Esophagus muscularis mucosa (tissue), 4 donors: ENCODE data around the gene FIBIN. TPM values are rescaled to one million over a fixed set of nuclear protein-coding genes. Genes with fewer than 3 reads are reported as not detected.

Experiments
- DNase-seq: peaks from one replicate; pipeline ENCODE4 v3.0.0-alpha.2; 2017; ENCODE audit errors: extremely low spot score
- H3K27ac ChIP-seq, 4 donors: fragments of 200-600 bp; sonication (generic); replicated peaks in 1 of 4; 1 replicate in 3 of 4; 2 replicates in 1 of 4; pipeline ENCODE4 v1.5.1; 2016 to 2019; ENCODE audit warnings: mild to moderate bottlenecking in 1 of 4
- H3K27me3 ChIP-seq, 4 donors: fragments of 200-600 bp; sonication (generic); one replicate each; pipeline versions ENCODE4 v1.5.1 to v1.6.0; 2016 to 2019
- H3K36me3 ChIP-seq, 4 donors: fragments of 200-600 bp; sonication (generic); one replicate each; pipeline ENCODE4 v1.5.1; 2016 to 2019
- H3K4me1 ChIP-seq, 4 donors: fragments of 200-600 bp; sonication (generic); one replicate each; pipeline ENCODE4 v1.5.1; 2016 to 2019
- H3K4me3 ChIP-seq, 4 donors: fragments of 200-600 bp; sonication (generic); 1 replicate in 2 of 4; 2 replicates in 2 of 4; pipeline ENCODE4 v1.5.1; 2016 to 2019; ENCODE audit warnings: mild to moderate bottlenecking in 4 of 4, moderate library complexity in 1 of 4
- H3K9me3 ChIP-seq, 4 donors: fragments of 200-600 bp; sonication (generic); 1 replicate in 3 of 4; 2 replicates in 1 of 4; pipeline ENCODE4 v1.5.1; 2016 to 2019
- EP300 ChIP-seq: sonication (generic); formaldehyde crosslinking; IDR thresholded peaks from one replicate; pipeline ENCODE4 v1.6.1; 2017; ENCODE audit warnings: antibody characterized with exemption
- POLR2A ChIP-seq: fragments of 450-650 bp; IDR thresholded peaks from one replicate; pipeline ENCODE4 v1.6.1; 2017; ENCODE audit warnings: antibody characterized with exemption, moderate library complexity, mild to moderate bottlenecking, low read depth
- POLR2AphosphoS5 ChIP-seq, 2 donors: sonication (generic); formaldehyde crosslinking; IDR thresholded peaks; one replicate each; pipeline ENCODE4 v1.6.1; 2017; ENCODE audit warnings: antibody characterized with exemption in 2 of 2
- WGBS: methylation state at CpG from one replicate; pipeline ENCODE4 v1.1.5; 2018; 5-methylcytosine and 5-hydroxymethylcytosine counted together
- intact Hi-C: fragments of 100-400 bp; cut with DNase I; formaldehyde crosslinking; loops from one replicate; pipeline ENCODE4 v1.15.1; 2023
- total RNA-seq, 4 donors: library from RNA; depleted of rRNA; stranded (reverse); fragments of >200 nt; gene quantifications; one replicate each; pipeline versions ENCODE4 v1.1.0 to v1.2.1, GENCODE V29; 2016
- TF ChIP-seq, protein P1 (sequence below), 3 experiments: fragments of 200-600 bp in 2 of 3; fragments of 450-650 bp in 1 of 3; sonication (generic) in 2 of 3; IDR thresholded peaks; one replicate each; pipeline ENCODE4 v1.5.1; 2017 to 2019; ENCODE audit warnings: antibody characterized with exemption in 3 of 3, mild to moderate bottlenecking in 2 of 3, moderate library complexity in 1 of 3

The FIBIN gene
- total RNA-seq: 100 to 1,000 TPM in 2 of 4 donors, 10 to 100 TPM in 2; 76.4 to 151 (median 101) TPM

DNA sequence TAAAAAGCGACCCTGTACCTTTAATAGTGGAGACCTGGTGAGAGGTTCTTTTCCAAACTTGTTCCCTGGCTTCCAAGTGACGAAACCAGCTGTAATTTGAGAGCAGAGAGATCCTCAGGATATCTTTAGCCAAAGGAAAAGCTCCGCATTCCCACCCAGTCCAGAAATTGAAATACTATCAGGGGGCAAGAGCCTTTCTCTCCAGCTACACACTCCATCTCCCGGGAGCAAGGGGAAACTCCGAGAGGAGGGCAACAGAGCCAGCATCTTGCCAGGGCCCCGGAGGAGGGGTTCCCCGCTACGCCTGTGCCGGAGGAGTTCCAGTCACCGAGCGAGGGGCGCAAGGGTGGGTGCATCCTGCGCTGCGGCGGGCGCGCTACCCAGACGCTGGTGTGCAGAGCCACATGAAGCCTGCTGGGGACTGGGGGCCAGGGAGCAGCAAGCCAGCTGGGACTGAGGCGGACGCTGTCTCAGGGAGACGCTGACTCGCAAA is at the start of gene FIBIN:
Gene FIBIN, plus strand, starts transcription at position 148 of the 493 bp plus-strand sequence. CDS start 415 bp downstream, outside the sequence.
- DNase-seq: no peak
- H3K4me3 ChIP-seq: peak within 1 kb of the TSS; percentile 66 to 88 (median 71)
- peaks cover 0 to 55% (median 32%) of the 10 kb centered on the region in 4 donors for H3K4me1 ChIP-seq
- TF ChIP-seq EP300 (no peak), POLR2A (no peak), POLR2AphosphoS5 (IDR thresholded peaks at IDR 0.05) (peak; percentile 54 to 86)
- TF ChIP-seq, protein P1, sequence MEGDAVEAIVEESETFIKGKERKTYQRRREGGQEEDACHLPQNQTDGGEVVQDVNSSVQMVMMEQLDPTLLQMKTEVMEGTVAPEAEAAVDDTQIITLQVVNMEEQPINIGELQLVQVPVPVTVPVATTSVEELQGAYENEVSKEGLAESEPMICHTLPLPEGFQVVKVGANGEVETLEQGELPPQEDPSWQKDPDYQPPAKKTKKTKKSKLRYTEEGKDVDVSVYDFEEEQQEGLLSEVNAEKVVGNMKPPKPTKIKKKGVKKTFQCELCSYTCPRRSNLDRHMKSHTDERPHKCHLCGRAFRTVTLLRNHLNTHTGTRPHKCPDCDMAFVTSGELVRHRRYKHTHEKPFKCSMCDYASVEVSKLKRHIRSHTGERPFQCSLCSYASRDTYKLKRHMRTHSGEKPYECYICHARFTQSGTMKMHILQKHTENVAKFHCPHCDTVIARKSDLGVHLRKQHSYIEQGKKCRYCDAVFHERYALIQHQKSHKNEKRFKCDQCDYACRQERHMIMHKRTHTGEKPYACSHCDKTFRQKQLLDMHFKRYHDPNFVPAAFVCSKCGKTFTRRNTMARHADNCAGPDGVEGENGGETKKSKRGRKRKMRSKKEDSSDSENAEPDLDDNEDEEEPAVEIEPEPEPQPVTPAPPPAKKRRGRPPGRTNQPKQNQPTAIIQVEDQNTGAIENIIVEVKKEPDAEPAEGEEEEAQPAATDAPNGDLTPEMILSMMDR (IDR thresholded peaks at IDR 0.05): peak in 1 of 3 experiments; percentile 3
- no peaks in the 10 kb centered on the region for H3K27me3 ChIP-seq
- H3K9me3 ChIP-seq: no peaks in the 10 kb centered on the region
- H3K27ac ChIP-seq: peak within 1 kb of the TSS; percentile 83 to 92 (median 87)
- WGBS: 9% methylated on average over 13 of the region's 22 CpGs
- intact Hi-C loops: loop anchor here (2.0 to 5.0 kb wide), 3 partner anchors 47 to 237 kb away; no protein-coding TSS in a partner anchor
- H3K36me3 ChIP-seq: no peaks in the 10 kb centered on the region

DNA sequence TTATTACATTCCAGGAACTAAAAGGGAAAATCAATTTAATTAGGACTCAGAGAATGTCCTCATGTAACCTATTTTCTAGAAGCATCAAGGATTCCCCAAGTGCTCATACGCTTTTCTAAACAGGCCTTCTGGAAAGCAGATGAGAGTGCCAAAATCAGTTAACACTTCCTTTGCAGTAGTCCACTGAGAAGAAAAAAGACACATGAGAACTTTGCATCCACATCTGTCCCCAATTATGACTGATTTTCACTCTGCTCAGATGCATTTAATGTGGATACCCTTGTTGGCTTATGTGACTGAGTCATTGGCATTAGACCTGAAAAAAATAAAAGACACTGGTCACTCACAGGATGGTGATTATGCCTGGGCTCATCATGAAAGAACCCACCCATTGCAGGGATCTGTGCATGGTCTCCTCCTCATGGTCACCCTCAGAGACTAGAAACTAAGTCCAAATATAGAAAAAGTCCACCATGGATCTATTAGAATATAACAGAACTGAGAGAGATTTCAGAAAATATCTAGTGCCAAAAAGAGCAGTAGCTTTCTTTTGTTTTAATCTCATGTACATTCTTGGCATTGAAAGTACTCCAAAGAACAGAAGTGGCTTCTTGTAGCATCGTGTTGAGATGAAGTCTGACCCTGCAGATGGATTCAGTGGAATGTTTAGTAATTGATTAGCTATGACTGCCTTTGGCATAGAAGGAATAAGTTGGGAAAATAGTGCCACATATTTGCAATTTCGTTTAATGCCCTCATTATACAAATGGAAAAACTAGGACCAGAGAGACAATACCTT is 48.8 kb upstream of the FIBIN start:
- DNase-seq: no peak
- intact Hi-C loops: loop anchor here (5.0 kb wide), 2 partner anchors 103 to 118 kb away; no protein-coding TSS in a partner anchor
- TF ChIP-seq, protein P1 (IDR thresholded peaks at IDR 0.05): no peak
- no peak for TF ChIP-seq POLR2AphosphoS5 (IDR thresholded peaks at IDR 0.05)
- no peak for TF ChIP-seq POLR2A
- no peak for TF ChIP-seq EP300
- Histone ChIP-seq H3K27me3 (no peaks in the 10 kb centered on the region), H3K4me3 (no peak overlapping the region), H3K27ac (no peak overlapping the region), H3K4me1 (peaks cover 0 to 55% (median 40%) of the 10 kb centered on the region in 4 donors), H3K36me3 (no peaks in the 10 kb centered on the region), H3K9me3 (no peaks in the 10 kb centered on the region)
- WGBS: 44% methylated on average over 3 of the region's 3 CpGs

DNA sequence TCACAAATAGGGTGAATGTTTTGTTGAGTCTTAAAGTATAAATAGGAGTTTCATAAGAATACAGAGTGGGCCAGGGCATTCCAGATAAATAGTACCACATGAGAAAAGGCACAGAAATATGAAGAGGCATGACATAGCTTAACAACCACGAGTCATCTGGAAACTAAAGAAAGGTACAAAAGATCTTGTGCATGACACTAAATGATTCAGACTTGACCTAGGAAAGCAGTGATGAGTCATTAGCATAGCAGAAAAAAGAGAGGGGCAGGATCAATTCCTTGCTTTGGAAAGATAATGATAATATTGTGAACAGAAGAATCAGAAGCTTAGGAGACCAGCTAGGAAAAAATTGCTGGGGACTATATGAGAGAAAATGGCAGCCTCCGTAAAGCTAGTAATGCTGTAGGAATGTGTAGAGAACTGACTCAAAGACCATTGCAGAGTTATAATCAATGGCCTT is 47.6 kb upstream of the FIBIN start:
- no peaks in the 10 kb centered on the region for H3K9me3 ChIP-seq
- 61% methylated on average over 2 of the region's 2 CpGs for WGBS
- H3K27me3 ChIP-seq: no peaks in the 10 kb centered on the region
- intact Hi-C loops: loop anchor here (2.0 to 5.0 kb wide), 3 partner anchors 49 to 119 kb away; partner anchors contain the start of gene FIBIN
- H3K27ac ChIP-seq: peak overlapping the region in 3 of 4 donors; percentile 65 to 78 (median 70)
- no peaks in the 10 kb centered on the region for H3K36me3 ChIP-seq
- no peak for DNase-seq
- TF ChIP-seq EP300: no peak
- TF ChIP-seq, protein P1 (IDR thresholded peaks at IDR 0.05): no peak
- no peak for TF ChIP-seq POLR2AphosphoS5 (IDR thresholded peaks at IDR 0.05)
- no peak for TF ChIP-seq POLR2A
- H3K4me1 ChIP-seq: peaks cover 0 to 64% (median 43%) of the 10 kb centered on the region in 4 donors
- no peak overlapping the region for H3K4me3 ChIP-seq

DNA sequence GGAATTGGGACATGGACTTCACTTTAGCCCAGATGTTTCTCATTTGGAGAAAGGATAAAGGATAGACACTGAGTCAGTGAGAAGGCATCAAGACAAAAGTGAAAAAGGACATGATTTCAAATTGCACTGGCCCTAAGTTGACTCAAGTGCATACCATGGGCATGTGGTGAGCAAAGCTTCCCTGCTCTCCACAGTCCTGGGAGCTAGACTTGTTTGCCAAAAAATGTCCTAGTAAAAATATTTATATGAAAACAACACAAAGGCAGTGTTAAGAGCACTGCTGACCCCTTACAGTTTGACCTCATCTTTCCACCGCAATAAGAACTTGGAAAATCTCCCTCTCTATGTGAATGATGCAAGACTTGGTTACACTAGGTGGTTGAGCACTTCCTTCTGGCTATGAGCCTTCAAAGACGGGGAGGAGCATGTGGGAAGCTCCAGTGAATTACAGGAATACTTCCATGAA is 46.5 kb upstream of the FIBIN start:
- H3K4me1 ChIP-seq: peaks cover 0 to 64% (median 43%) of the 10 kb centered on the region in 4 donors
- no peak for DNase-seq

More for the DNA sequence above, 46.5 kb upstream of the FIBIN start:
- Histone ChIP-seq H3K27me3 (no peaks in the 10 kb centered on the region), H3K36me3 (no peaks in the 10 kb centered on the region), H3K4me3 (no peak overlapping the region), H3K9me3 (no peaks in the 10 kb centered on the region), H3K27ac (peak overlapping the region; percentile 65 to 79 (median 74))
- 22% methylated on average over 2 of the region's 2 CpGs for WGBS
- intact Hi-C loops: loop anchor here (2.0 to 5.0 kb wide), 3 partner anchors 47 to 120 kb away; partner anchors contain the start of gene FIBIN
- TF ChIP-seq POLR2A: no peak
- TF ChIP-seq EP300: peak; percentile 53
- peak; percentile 82 to 91 for TF ChIP-seq POLR2AphosphoS5 (IDR thresholded peaks at IDR 0.05)
- TF ChIP-seq, protein P1 (IDR thresholded peaks at IDR 0.05): no peak
